HG03575 (cell line): Measurements from ENCODE around the gene PRIMPOL.
"Not testable (repeated sequence)": the region's sequence is repeated elsewhere in the genome, so short reads cannot be mapped to it uniquely, and the experiment has no call there.

ENCODE experiments used
- ATAC-seq: cut with Tn5 transposase; IDR thresholded peaks from one replicate; pipeline ENCODE4 v1.9.1; 2021; ENCODE audit not compliant: unreplicated experiment, insufficient number of reproducible peaks, low FRiP score; ENCODE audit errors: extremely low read depth

Gene PRIMPOL, protein sequence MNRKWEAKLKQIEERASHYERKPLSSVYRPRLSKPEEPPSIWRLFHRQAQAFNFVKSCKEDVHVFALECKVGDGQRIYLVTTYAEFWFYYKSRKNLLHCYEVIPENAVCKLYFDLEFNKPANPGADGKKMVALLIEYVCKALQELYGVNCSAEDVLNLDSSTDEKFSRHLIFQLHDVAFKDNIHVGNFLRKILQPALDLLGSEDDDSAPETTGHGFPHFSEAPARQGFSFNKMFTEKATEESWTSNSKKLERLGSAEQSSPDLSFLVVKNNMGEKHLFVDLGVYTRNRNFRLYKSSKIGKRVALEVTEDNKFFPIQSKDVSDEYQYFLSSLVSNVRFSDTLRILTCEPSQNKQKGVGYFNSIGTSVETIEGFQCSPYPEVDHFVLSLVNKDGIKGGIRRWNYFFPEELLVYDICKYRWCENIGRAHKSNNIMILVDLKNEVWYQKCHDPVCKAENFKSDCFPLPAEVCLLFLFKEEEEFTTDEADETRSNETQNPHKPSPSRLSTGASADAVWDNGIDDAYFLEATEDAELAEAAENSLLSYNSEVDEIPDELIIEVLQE

DNA sequence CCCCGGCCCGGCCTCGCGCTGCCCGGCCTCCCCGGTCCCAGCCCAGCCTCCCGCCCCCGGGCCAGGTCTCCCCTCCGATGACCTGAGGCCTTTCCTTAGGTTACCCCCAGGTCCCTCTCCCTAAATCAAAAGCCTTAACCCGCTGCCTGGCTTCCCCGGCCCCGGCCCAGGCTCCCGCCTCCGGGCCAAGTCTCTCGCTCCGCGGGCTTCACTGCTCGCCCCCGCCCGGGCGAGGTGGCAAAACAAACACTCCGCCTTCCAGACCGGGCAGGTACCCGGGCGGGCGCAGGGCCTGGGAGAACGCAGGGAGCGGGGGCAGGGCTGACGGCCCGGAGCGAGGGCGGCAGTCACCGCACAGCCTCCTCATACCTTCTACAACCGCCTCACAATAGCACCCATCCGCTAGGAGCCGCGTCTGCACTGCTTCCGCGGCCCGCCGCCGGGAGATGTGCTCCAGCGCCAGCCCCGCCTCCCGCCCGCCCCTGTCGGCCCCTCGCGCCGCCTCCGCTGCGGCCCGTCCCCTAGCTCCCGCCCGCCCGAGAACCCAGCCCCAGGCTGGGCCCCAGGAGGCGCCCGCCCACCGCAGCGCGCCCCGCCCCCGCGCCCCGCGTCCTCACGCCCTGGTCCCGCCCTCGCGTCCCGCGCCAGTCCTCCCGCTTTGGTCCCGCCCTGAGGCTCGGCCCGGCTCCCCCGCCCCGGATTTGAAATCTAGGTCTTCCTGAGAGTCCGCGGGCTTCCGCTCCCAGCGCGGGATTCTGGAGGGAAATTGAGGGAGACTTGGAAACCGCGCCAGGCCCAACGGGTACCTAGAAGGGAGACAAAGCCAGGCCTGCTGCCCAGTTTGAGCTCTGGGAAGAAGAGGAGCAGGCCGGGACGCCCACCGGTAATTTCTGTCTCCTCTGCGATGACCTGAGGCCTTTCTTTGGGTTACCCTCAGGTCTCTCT is at the start of gene PRIMPOL, which contains the start of gene CASP3:
Gene PRIMPOL, plus strand, starts transcription at position 713 of the 945 bp plus-strand sequence. CDS start 7,403 bp downstream, outside the sequence.
Gene CASP3, minus strand, starts transcription at position 422 of the 945 bp plus-strand sequence. CDS start 10,994 bp downstream, outside the sequence.
- ATAC-seq: peak; percentile 54

DNA sequence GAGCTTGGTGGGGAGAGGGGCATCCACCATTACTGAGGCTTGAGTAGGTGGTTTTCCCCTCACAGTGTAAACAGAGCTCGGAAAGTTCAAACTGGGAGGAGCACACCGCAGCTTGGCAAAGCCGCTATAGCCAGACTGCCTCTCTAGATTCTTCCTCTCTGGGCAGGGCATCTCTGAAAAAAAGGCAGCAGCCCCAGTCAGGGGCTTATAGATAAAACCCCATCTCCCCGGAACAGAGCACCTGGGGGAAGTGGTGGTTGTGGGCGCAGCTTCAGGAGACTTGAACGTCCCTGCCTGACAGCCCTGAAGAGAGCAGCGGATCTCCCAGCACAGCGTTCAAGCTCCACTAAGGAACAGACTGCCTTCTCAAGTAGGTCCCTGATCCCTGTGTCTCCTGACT is 48.6 kb upstream of the PRIMPOL start:
- ATAC-seq: not testable (repeated sequence)

DNA sequence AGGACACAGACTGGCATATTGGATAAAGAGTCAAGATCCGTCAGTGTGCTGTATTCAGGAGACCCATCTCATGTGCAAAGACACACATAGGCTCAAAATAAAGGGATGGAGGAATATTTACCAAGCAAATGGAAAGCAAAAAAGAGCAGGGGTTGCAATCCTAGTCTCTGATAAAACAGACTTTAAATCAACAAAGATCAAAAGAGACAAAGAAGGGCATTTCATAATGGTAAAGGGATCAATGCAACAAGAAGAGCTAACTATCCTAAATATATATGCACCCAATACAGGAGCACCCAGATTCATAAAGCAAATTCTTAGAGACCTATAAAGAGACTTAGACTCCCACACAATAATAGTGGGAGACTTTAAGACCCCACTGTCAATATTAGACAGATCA is 46.7 kb upstream of the PRIMPOL start:
- not testable (repeated sequence) for ATAC-seq

DNA sequence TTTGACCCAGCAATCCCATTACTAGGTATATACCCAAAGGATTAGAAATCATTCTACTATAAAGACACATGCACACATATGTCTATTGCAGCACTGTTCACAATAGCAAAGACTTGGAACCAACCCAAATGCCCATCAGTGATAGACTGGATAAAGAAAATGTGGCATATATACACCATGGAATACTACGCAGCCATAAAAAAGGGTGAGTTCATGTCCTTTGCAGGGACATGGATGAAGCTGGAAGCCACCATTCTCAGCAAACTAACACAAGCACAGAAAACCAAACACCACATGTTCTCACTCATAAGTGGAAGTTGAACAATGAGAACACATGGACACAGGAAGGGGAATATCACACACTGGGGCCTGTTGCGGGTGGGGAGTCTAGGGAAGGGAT is 42.1 kb upstream of the PRIMPOL start:
- not testable (repeated sequence) for ATAC-seq

DNA sequence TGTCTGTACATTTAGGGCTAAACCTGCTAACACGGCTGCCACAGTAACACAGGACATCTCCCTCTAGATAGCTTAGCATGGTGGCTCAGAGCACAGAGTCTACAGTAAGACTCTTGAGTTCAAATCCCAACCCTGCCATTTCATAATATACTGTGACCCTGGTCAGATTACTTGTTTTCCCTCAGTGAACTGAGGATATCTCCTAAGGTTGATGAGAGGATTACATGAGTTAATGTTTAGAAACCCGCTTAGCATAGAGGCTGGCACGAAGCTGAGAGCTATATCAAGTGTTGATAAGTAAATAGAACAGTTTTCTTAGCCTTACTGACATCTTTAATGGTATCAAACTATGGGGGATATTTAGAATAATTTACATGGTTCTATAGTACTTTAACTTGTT is 37.5 kb upstream of the PRIMPOL start:
- ATAC-seq: no peak

DNA sequence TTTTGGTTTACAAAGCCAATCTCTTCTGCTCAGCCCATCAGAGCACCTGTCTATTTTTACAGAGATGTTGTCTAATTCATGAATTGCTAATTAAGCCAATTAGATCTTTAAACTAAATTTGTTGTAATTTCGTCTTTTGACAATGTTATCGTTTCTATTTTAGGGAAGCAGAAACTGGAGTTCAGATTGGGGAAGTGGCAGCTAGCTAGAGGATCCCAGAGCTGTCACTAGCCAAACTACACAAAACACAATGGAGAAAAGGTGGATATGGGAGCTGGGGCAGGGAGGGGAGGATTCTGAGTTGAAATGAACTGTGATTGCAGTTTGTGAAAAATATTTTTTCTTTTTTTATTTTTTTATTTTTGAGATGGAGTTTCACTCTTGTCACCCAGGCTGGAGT is 36.1 kb upstream of the PRIMPOL start:
- no peak for ATAC-seq

DNA sequence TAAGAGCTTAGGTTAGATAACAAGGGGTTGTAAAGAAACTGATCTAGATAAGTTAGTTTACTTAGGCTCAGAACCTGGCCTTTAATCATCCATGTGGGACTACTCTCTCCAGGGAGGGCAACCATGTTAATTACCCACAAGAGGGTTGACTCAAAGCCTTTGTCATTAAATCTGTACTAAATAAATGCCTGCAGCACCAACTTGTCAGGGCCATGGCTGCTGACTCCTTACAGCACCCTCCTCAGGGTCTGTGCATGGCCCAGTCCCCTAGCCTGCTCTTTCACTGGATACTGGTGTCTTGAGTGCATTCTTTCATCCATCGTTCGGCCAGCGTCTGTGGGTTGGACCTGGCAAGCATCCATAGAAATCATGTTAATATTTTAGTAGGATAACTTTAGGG is 35.0 kb upstream of the PRIMPOL start:
- ATAC-seq: no peak

DNA sequence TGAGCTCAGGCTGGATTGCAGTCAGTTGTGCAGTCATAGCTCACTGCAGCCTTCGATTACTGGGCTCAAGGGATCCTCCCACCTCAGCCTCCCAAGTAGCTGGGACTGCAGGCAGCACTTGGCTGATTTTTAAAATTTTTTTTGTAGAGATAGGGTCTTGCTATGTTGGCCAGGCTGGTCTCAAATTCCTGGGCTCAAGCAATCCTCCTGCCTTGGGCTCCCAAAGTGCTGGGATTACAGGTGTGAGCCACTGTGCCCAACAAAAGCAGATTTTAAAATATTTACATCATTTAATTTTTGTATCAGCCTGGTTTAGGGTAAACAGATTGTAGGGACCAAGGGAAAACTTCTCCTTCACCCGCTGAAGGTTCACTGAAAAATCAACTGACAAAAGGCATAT is 33.4 kb upstream of the PRIMPOL start:
- ATAC-seq: not testable (repeated sequence)

DNA sequence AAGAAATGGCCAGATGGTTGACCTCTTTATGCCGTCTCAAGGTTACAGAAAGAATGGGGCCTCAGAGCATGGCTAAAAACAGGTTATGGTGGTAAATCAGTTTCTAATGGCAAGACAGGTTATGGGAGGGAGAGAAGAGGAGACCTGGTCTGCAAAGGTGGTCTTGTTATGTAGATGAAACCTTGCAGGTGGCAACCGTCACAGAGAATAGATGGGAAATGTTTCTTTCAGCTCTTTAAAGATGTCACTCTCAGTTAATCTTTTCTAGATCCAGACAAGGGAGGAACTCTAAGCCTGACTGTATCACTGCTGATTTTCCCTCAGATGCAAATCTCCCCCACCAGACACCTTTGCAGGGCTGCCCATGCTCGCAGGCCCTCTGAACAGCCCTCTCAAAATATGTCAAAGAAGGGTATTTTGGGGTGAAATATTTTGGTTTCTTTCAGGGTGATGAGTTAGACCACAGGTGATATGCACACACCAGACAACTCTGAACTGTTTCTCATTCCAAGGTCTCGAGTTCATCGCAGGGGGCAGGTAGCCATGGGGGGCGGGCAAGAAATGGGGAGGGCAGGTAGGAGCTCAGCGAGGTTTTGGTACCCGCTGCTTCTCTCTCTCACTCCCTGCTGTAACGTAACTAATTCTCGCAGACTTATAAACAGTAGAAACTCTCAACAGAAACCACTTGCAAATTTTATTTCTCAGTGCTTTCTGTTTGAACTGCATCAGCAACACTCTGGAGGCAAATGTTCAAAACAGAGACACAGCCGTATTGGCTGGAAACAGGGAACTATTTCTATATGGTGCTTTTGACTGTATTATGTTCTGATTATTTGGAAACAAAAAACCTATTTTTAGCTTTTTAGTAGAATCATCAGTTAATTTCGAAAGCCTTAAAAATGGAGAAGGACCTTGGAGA is 32.6 kb upstream of the PRIMPOL start:
- peak; percentile 71 for ATAC-seq

DNA sequence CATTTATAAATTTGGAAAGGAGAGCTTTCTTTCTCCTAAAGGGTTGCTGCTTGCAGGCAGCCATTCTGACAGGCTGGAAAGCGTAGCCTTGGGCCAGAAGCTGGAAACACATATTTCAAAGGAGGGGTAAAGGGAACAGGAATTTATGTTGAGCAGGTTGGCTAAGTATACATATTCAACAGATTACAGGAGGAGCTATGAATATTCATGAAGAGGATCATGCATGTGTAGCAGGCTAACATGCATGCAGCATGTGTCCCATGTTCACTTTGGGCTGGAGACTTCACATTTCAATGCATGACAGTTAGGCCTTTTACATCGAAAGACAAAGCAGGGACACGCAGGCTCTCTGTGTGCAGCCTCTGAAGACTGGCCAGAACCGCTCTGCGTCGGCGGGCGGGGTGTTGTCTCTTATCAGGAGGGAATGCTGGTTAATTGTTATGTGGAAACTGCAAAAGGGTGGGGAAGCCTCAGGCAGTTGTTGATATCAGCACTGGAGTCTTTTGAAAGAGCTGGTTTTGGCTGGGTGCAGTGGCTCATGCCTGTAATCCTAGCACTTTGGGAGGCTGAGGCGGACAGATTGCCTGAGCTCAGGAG is 31.8 kb upstream of the PRIMPOL start:
- no peak for ATAC-seq

DNA sequence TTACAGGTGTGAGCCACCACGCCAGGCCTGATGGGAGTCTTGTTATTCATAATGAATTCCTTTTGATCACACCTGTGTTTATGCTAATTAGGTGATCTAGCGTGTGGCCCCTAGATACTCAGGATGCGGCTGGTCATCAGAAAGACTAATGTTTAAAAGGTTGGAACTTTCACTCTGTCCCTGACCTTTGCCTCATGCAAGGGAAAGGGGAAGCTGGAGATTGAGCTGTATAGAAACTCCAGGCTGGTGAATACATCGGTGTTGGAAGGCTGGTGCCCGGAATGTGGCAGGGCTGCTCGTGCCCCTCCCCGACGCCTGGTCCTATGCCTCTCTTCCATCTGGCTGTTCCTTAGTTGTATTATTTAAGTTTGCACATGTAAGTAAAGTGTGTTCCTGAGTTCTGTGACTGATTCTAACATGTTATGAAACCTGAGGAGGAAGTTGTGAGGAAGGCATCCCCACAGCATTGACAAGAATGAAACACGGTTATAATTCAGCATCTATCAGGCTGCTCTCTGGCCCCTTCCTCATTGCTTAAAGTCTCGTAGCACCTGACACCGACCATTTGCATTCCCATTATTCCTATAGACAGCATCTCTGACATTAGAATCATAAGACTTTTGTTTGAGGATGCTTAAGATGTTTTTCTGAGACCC is 29.2 kb upstream of the PRIMPOL start:
- no peak for ATAC-seq

DNA sequence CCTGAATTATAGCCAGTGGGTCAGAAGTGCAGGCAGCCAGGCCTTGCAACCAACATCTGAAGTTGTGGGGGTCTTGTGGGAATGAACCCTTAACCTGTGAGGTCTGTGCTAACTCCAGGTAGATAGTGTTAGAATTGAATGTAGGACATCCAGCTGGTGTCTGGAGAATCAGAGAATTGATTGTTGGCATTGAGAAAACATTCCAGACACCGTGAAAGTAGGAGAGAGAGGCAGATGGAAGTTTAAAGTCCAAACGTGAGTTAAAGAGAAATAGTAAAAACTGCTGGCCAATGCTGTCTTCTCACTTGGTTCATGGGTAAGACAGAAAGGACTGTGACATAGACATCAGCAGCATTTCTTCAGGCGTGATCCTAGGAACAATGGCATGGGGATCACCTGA is 28.0 kb upstream of the PRIMPOL start:
- no peak for ATAC-seq

DNA sequence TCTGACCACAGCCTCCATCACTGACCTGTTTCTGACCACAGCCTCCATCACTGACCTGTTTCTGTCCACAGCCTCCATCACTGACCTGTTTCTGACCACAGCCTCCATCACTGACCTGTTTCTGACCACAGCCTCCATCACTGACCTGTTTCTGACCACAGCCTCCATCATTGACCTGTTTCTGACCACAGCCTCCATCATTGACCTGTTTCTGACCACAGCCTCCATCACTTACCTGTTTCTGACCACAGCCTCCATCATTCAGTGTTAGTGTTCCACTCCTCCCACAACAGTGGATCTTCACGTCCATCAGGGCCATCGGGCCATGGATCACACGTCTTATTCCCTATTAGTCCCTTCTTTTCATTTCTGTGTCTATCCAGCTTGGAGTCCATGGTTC is 25.0 kb upstream of the PRIMPOL start:
- ATAC-seq: not testable (repeated sequence)

DNA sequence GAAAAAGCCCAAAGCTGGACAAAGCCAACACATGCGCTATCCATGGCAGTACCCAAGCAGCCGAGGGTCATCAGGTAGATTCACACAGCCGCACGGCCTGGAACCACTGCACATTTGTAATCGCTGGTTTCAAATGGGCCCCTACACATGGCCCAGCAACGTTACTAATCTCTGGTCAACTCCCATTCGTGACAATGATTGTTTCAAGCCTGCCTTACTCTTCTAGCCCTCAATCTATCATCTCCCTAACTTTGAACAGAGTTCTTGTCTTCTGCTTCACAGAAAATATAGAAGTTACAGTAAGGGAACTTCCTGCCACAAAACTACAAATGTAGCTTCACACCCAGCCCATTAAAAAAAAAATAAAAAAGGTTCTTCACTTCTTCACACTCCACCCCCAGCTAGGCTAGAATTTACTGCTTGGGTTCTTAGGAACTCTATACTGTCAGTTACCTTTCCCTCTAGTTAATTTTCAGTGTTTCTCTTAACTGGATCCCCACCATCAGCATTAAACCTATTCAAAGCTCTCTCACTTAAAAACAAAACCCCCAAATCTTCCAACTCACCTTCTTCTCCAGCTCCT is 24.5 kb upstream of the PRIMPOL start:
- no peak for ATAC-seq

DNA sequence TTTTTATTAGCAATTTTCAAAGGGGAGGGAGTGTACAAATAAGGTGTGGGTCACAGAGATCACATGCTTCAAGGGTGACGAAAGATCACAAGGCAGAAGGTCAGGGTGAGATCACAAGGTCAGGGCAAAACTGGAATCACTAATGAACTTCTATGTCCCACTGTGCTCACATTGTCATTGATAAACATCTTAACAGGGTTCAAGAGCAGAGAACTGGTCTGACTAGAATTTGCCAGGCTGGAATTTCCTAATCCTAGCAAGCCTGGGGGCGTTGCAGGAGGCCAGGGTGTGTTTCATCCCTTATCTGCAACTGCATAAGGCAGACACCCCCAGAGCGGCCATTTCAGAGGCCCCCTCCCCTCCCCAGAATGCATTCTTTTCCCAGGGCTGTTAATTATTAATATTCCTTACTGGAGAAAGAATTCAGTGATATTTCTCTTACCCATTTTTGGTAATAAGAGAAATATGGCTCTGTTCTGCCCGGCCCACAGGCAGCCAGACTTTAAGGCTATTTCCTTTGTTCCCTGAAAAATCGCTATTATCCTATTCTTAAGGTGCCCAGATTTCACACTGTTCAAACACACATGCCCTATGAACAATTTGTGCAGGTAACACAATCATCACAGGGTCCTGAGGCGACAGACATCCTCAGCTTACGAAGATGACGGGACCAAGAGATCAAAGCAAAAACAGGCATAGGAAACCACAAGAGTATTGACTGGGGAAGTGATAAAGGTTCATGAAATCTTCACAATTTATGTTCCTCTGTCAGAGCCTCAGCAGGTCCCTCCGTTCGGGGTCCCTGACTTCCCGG is 23.5 kb upstream of the PRIMPOL start:
- ATAC-seq: not testable (repeated sequence)

DNA sequence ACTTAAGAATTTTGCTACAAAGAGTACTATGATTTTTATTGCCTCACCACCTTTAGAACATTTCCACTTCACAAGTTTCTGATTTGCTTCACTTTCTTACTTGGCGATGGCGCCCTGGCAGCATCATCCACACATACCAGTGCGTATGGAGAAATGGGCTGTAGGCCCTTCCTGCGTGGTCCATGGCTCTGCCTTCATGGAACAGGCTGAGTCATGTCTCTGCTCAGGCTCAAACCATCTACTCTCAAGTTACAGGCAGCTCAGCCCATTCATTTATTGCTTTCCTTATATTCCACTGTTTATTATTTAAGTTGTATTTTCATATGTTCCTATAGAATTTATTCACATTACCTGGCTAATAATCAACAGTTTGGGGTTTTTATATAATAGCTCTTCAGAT is 21.4 kb upstream of the PRIMPOL start:
- ATAC-seq: no peak

DNA sequence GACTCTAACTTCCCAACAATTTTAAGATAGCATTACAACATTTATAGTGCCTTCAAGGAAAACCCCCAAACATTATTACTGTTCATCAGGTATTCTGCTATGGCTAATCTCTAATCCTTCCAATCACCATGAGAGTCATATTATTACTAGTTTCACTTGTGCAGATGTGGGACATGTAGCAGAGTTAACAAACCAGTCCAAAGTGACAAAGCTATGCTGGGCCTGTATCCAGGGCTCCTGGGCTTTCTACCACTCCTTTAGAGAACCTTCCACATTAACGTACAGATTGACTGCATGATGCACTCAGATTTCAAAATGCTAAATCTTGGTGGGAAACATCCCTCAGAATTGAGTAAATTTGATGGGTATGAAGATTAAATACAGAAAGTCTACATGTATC is 16.7 kb upstream of the PRIMPOL start:
- no peak for ATAC-seq
